K562 (cell line): ENCODE measurements around the gene GPR39. TPM values are rescaled to one million over a fixed set of nuclear protein-coding genes. Genes with fewer than 3 reads are reported as not detected.

Source experiments
- ATAC-seq: fragments of 200-7000 bp; cut with Tn5 transposase; 3 replicates; pipeline ENCODE4 v1.9.1; 2020; ENCODE audit warnings: moderate library complexity
- BruUV-seq: library from RNA; stranded (reverse); fragments of 400-500 nt; replicated peaks from 2 replicates; lab custom pipeline; 2021; lab: Mats Ljungman, UMichigan
- CTCF ChIA-PET: fragments of 300-600 bp; formaldehyde crosslinking; extraction: SDS; loops from one replicate; lab custom pipeline; 2021; ENCODE audit warnings: low intra/inter-chr PET ratio; lab: Yijun Ruan, JAX
- POLR2A ChIA-PET: fragments of 300-600, 350-650 bp; sonication (Branson Sonifier 250); formaldehyde crosslinking; extraction: SDS; loops from one replicate; lab custom pipeline; 2021; ENCODE audit warnings: antibody characterized with exemption, inconsistent platforms; lab: Yijun Ruan, JAX
- DNase-seq, 4 experiments: peaks; one replicate each; pipeline versions ENCODE4 v3.0.0 to v3.0.0-alpha.2; 2011 to 2018; ENCODE audit warnings: low spot score in 3 of 4, mixed read lengths in 3 of 4; ENCODE audit errors: extremely low read depth in 1 of 4
- FAIRE-seq: peaks from 2 replicates; lab custom pipeline; 2011; peaks lifted over from hg19 to GRCh38; lab: Jason Lieb, UNC
- H2AFZ ChIP-seq: 2 replicates; pipeline ENCODE4 v1.6.0; 2011; ENCODE audit warnings: low read depth, low read length, control low read depth, inconsistent platforms
- H3K27ac ChIP-seq: fragments of 200-600 bp; 3 replicates; pipeline ENCODE4 v1.8.0; 2011; ENCODE audit warnings: low read depth, mild to moderate bottlenecking, control low read depth, inconsistent platforms, low read length, moderate library complexity, mixed read lengths; ENCODE audit errors: extremely low read depth
- H3K27me3 ChIP-seq, 2 experiments: fragments of 300-600 bp in 1 of 2; 2 replicates in 1 of 2; 3 replicates in 1 of 2; pipeline versions ENCODE4 v1.6.0 to v1.8.0; 2011; ENCODE audit warnings: inconsistent platforms in 2 of 2, low read length in 2 of 2, mild to moderate bottlenecking in 1 of 2, mixed read lengths in 1 of 2, moderate library complexity in 1 of 2; ENCODE audit not compliant: control insufficient read depth in 2 of 2, insufficient read depth in 2 of 2
- H3K36me3 ChIP-seq: fragments of 300-600 bp; 3 replicates; pipeline ENCODE4 v1.8.0; 2011; ENCODE audit warnings: mild to moderate bottlenecking, low read length, inconsistent platforms; ENCODE audit not compliant: control insufficient read depth, insufficient read depth
- H3K4me1 ChIP-seq, 2 experiments: fragments of 200-600 bp in 1 of 2; replicated peaks in 1 of 2; 2 replicates in 1 of 2; 3 replicates in 1 of 2; pipeline versions ENCODE4 v1.5.1 to v1.8.0; 2011; ENCODE audit warnings: inconsistent platforms in 2 of 2, low read length in 2 of 2, mild to moderate bottlenecking in 1 of 2, mixed read lengths in 1 of 2, moderate library complexity in 1 of 2; ENCODE audit not compliant: control insufficient read depth in 2 of 2, insufficient read depth in 2 of 2
- H3K4me2 ChIP-seq: 2 replicates; pipeline ENCODE4 v1.6.1; 2011; ENCODE audit warnings: low read length, control low read depth, inconsistent platforms, mixed read lengths; ENCODE audit not compliant: insufficient read depth
- H3K4me3 ChIP-seq: fragments of 200-600 bp; sonication (generic), shearing (Covaris generic); 2 replicates; pipeline ENCODE4 v1.5.1; 2016; ENCODE audit warnings: control low read depth, inconsistent platforms
- H3K79me2 ChIP-seq: fragments of 200-600 bp; 3 replicates; pipeline ENCODE4 v1.8.0; 2011; ENCODE audit warnings: low read length, inconsistent platforms; ENCODE audit not compliant: control insufficient read depth, insufficient read depth
- H3K9ac ChIP-seq, 2 experiments: 2 replicates each; pipeline versions ENCODE4 v1.6.0 to v1.6.1; 2011; ENCODE audit warnings: low read depth in 2 of 2, low read length in 2 of 2, control low read depth in 1 of 2, inconsistent platforms in 1 of 2, mild to moderate bottlenecking in 1 of 2, mixed read lengths in 1 of 2; ENCODE audit not compliant: insufficient read depth in 1 of 2
- H3K9me1 ChIP-seq: one replicate; pipeline ENCODE4 v1.6.0; 2011; ENCODE audit warnings: inconsistent platforms, mild to moderate bottlenecking, low read length, moderate library complexity; ENCODE audit not compliant: control insufficient read depth, insufficient read depth
- H3K9me3 ChIP-seq: replicated peaks from 2 replicates; pipeline ENCODE4 v1.5.1; 2011; ENCODE audit warnings: low read depth, low read length, inconsistent platforms; ENCODE audit not compliant: control insufficient read depth, insufficient read depth
- H4K20me1 ChIP-seq: replicated peaks from 2 replicates; pipeline ENCODE4 v1.6.1; 2011; ENCODE audit warnings: low read length, inconsistent platforms, mixed read lengths; ENCODE audit not compliant: control insufficient read depth, insufficient read depth
- ATF4 ChIP-seq: fragments of 450-650 bp; formaldehyde crosslinking; IDR thresholded peaks from 2 replicates; pipeline ENCODE4 v1.4.0; 2022; ENCODE audit warnings: mild to moderate bottlenecking, moderate library complexity
- CREB5 ChIP-seq: fragments of 250-450 bp; sonication (Bioruptor Pico); IDR thresholded peaks from 2 replicates; pipeline ENCODE4 v1.5.0; 2020; ENCODE audit warnings: mild to moderate bottlenecking
- NCOA1 ChIP-seq: fragments of 450-650 bp; IDR thresholded peaks from 2 replicates; pipeline ENCODE4 v1.6.1; 2016; ENCODE audit warnings: low read depth
- PCBP1 ChIP-seq: fragments of 200-400 bp; formaldehyde crosslinking; IDR thresholded peaks from 2 replicates; pipeline ENCODE4 v1.6.1; 2018; ENCODE audit warnings: mild to moderate bottlenecking, low read depth, low read length; ENCODE audit not compliant: poor library complexity, severe bottlenecking
- PHTF2 ChIP-seq: fragments of 250-450 bp; sonication (Bioruptor Pico); IDR thresholded peaks from 2 replicates; pipeline ENCODE4 v1.5.0; 2021; ENCODE audit warnings: mild to moderate bottlenecking
- POLR3G ChIP-seq: IDR thresholded peaks from 2 replicates; pipeline ENCODE4 v1.6.1; 2011; ENCODE audit not compliant: insufficient read length, insufficient replicate concordance; ENCODE audit errors: extremely low read depth
- PRDM10 ChIP-seq: fragments of 450-650 bp; IDR thresholded peaks from 2 replicates; pipeline ENCODE4 v1.6.1; 2018; ENCODE audit not compliant: partially characterized antibody
- RBM17 ChIP-seq: fragments of 200-400 bp; formaldehyde crosslinking; IDR thresholded peaks from 2 replicates; pipeline ENCODE4 v1.6.1; 2017; ENCODE audit warnings: low read depth, mild to moderate bottlenecking, low read length, borderline replicate concordance
- SRF ChIP-seq, 2 experiments: fragments of 250-450, 450-650 bp in 1 of 2; sonication (Bioruptor Pico) in 1 of 2; sonication (generic) in 1 of 2; formaldehyde crosslinking; IDR thresholded peaks; 2 replicates each; pipeline versions ENCODE4 v1.5.0 to v1.5.1; 2020 to 2022; ENCODE audit warnings: mild to moderate bottlenecking in 1 of 2, missing genetic modification reagents in 1 of 2
- TCF15 ChIP-seq: fragments of 250-450 bp; sonication (Bioruptor Pico); IDR thresholded peaks from 2 replicates; pipeline ENCODE4 v1.8.0; 2022; ENCODE audit warnings: moderate library complexity, mild to moderate bottlenecking, inconsistent platforms
- ZBTB5 ChIP-seq: fragments of 450-650 bp; IDR thresholded peaks from 2 replicates; pipeline ENCODE4 v1.6.1; 2017; ENCODE audit warnings: antibody characterized with exemption
- WGBS: fragments of 100-300 bp; shearing (Covaris generic); methylation state at CpG from one replicate; pipeline ENCODE4 v1.1.6; 2016; ENCODE audit warnings: low coverage, mixed read lengths; ENCODE audit not compliant: insufficient coverage; ENCODE audit errors: missing lambda C conversion rate; 5-methylcytosine and 5-hydroxymethylcytosine counted together
- in situ Hi-C: fragments of 300-500 bp; cut with MboI; formaldehyde crosslinking; loops from 4 replicates; pipeline ENCODE4 v1.15.0; 2018; ENCODE audit warnings: inconsistent platforms, mixed read lengths
- intact Hi-C: fragments of 100-400 bp; cut with micrococcal nuclease; formaldehyde crosslinking; loops from 2 replicates; pipeline ENCODE4 v1.14.2; 2022
- polyA plus RNA-seq, 8 experiments: library from polyadenylated mRNA; depleted of rRNA in 4 of 8; stranded (reverse) in 5 of 8; unstranded in 3 of 8; fragments of >200 nt; fragmentation: Nextera tagmentation in 2 of 8; fragmentation: Illumina TruSeq in 1 of 8; extraction: Ambion mirVana in 2 of 8; extraction: Trizol in 1 of 8; gene quantifications; 2 replicates each; pipeline versions ENCODE4 v1.2.1 to v1.2.3, GENCODE V29; 2011 to 2014; ENCODE audit warnings: inconsistent platforms in 1 of 8, missing spikeins in 1 of 8
- total RNA-seq, 7 experiments: library from RNA; depleted of rRNA in 6 of 7; stranded (reverse); fragments of >200 nt in 6 of 7; fragmentation: Illumina TruSeq in 2 of 7; extraction: Trizol in 2 of 7; gene quantifications; 2 replicates each; pipeline versions ENCODE4 v1.2.1 to v1.2.3, GENCODE V29; 2011 to 2021; ENCODE audit warnings: low replicate concordance in 1 of 7

Gene GPR39
- total and polyA plus RNA-seq, 9 of the 15 experiments (the other 6 are each of a cell fraction or from before 2014, with no cell fraction given) = 0.04 TPM; not detected in 8

- no peak for TF ChIP-seq ATF4
Observed at GRCh38 chr2:132439703-132440398, 23.2 kb downstream of the GPR39 start (continued).

GRCh38 chr2:132441051-132441450 lies 24.4 kb downstream of the GPR39 start:
- ATAC-seq (no peak), DNase-seq (no peak), FAIRE-seq (no peak)
- intact Hi-C loops (no loop called here), in situ Hi-C loops (no loop called here)
- no TSS peak for BruUV-seq
- H2AFZ ChIP-seq = no peak overlapping the region
- peaks cover 0 to 4% of the 10 kb centered on the region in 2 experiments; a peak in 2 of 5 replicates for H3K27me3 ChIP-seq
- no peak overlapping the region for H3K9ac ChIP-seq
- H4K20me1 ChIP-seq = no peaks in the 10 kb centered on the region
- H3K4me3 ChIP-seq = no peak overlapping the region
- no peaks in the 10 kb centered on the region for H3K4me1 ChIP-seq
- H3K36me3 ChIP-seq = no peaks in the 10 kb centered on the region
- ChIA-PET POLR2A (no interaction called here), CTCF (no interaction called here)
- WGBS = 0% methylated on average over 1 of the region's 1 CpG
- H3K79me2 ChIP-seq = no peaks in the 10 kb centered on the region
- no peak overlapping the region for H3K27ac ChIP-seq
- no peaks in the 10 kb centered on the region for H3K9me3 ChIP-seq
- H3K4me2 ChIP-seq = no peak overlapping the region
- no peaks in the 10 kb centered on the region for H3K9me1 ChIP-seq
- TF ChIP-seq SRF (CRISPR knock-in tag; IDR thresholded peaks at IDR 0.05) (no peak), RBM17 (no peak), NCOA1 (no peak), TCF15 (CRISPR knock-in tag) (no peak), CREB5 (CRISPR knock-in tag) (no peak), PHTF2 (no peak), ZBTB5 (no peak), PRDM10 (no peak), POLR3G (no peak), PCBP1 (no peak)
